ENCODE data around the gene CLMP.
A peak's percentile ranks its signal among the peaks of the same experiment; 100 is the strongest.
"Not testable (repeated sequence)": the region's sequence is repeated elsewhere in the genome, so short reads cannot be mapped to it uniquely, and the experiment has no call there.

Gene CLMP

DNA sequence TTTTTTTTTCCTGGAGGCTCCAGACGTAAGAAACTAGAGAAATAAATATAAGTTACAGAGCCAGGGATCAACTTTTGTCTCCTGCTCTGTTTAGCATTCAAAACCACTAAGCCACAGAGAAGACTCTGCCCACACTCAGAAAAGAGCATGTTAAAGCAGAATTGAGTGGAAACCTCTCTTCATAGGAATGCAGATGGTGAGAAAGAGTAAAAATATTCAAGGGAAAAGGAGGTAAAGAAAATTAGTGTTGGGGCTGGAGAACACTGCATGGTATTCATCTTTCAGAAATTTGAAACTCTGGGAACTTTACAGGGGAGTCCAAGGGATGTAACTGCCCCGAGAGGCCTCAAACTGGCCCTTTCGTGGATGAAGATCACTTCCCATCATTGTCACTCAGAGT is 65.1 kb downstream of the CLMP start:
- DNase-seq = no peak

DNA sequence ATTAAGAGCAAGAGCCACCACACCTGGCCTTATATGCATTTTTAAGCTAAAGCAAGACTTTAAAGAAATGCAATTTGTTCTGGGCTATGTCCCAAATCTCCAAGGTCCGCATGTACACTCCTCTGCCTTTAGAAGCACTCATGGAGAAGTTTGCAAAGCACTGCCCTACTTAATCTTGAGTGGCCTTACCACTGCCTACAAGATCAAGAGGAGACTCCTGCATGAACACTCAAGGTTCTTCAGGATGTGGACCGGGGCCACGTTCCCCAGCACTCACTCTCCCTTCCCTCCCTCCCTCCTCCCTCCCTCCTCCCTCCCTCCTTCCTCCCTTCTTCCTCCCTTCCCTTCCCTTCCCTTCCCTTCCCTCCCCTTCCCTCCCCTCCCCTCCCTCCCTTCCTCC is 69.9 kb downstream of the CLMP start:
- DNase-seq = no peak

DNA sequence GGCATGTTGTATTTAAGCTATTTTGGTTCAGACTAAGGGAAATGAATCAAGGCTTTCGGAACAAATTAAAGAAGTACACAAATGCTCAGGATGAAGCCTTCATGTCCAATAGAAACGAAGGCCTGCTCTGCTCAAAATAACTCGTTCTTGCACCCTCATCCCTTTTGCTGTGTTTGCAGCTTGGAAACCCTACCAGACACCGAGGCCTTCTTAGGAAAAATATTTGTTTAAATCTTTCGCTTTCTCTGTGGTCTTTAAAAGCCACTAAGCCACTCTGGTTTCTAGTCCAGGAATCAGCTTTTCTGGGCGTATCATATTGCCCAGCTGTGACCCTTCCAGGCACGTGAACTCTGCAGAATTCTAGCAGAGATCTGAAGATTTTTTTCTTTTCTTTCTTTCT is 72.2 kb downstream of the CLMP start:
- DNase-seq = no peak

DNA sequence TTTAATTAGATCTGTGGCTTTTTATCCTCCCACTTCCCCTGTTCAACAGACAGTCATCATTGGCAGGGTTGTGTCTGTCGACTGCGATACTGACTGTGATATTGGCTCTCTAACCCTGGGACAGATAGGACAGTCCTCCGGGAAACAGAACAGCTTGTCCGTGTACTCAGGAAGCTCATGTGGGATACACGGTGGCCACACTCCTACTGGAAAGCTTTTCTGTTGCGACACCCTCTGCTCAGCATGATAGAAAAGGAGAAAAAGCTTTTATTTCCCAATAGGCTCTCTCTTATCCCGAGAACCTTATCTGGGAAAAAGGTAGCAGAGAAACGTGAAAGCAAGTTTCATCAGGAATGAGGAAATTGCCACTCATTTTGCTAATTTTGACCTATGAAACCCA is 72.7 kb downstream of the CLMP start:
- no peak for DNase-seq

DNA sequence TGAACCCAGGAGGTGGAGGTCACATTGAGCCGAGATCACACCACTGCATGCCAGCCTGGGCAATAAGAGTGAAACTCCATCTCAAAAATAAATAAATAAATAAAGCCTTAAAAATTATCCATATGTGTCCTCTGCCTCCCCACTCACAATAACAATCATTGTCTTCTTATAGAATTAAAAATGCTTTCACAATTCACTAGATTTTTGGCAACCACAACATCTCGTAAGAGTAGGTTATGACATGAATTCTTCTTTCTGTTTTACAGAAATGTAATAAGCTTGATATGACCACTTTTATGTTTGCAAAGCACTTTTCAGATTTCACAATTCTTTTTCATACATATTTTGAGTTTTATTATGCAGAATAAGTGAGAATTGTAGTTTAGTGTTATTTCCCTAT is 78.6 kb downstream of the CLMP start:
- no peak for DNase-seq

DNA sequence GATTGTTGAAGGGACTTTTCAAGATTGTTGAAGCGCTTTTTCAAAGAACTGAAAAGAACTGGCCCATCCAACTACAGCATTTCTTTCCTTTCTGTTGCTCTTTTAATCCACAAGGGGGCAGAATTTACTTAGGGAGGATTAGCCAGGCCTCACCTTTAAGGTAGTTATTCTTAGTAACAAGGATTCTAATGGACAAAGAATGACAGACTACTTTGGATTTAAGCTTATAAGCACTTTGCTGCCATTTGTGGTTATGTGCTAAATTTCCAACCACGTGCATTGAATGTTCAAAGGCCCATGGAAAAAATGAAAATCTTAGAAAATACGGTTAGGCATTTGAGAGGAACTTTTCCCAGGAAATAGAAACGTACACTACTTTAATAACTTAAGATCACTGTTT is 83.6 kb downstream of the CLMP start:
- DNase-seq = peak in 2 of 5 experiments; percentile 6 to 55

DNA sequence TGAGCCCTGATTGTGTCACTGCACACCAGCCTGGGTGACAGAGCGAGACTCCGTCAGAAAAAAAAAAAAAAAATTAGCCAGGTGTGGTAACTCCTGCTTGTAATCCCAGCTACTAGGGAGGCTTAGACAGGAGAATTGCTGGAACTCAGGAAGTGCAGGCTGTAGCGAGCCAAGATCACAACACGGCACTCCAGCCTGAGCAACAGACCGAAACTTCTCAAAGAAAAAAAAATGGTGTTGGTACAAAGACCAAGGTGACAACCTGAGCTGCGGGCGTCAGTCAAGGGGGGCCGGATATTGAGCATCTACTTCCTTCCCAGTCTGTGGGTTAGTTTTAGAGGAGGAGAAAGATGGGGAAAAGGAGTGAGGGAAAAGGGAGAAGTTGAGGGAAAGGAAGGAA is 84.7 kb downstream of the CLMP start:
- DNase-seq = peak in 1 of 5 experiments; percentile 5

DNA sequence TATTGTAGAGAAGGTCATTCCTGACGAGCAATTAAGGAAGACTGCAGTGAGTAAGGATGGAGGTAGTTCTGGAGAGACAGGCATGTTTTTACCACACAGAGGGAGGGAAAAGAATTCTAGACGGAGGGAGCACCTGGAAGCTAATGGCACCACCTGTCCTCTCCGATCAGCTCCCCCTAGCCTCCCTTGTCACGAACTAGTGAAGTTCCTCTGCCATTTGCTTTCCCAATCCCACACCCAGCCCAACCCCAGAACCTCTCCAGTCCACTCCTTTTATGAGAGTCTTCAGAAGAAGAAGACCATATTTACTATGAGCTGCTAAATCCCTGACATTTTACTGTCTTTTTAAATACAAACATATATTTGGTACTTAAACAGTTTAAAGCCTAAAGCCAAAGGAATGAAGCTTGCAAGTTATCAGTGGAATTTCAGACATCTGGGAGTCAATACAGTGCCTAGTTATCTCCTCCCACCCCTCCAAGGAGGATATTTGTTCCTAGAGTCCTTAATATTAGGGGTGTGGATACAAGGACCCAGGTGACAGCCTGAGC is 87.0 kb downstream of the CLMP start:
- DNase-seq = no peak

DNA sequence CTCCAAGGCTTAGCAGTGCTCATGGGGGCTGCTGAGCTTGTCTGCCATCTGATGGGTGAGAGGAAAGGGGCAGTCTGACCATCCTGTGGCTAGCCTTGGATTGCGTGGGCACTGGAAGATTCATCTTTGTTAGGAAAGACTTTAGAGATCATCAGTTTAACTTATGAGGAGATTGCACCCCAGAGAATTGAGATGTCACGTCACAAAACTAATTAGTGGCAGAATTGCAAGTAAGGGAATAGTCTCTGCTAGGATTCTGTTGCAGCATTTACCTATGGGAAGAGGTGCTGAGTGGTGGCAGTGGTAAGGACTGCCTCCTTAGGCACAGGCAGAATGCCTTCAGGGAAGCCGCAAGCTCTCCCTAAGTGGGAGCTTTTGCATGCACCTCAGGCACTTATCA is 90.4 kb downstream of the CLMP start:
- no peak for DNase-seq

DNA sequence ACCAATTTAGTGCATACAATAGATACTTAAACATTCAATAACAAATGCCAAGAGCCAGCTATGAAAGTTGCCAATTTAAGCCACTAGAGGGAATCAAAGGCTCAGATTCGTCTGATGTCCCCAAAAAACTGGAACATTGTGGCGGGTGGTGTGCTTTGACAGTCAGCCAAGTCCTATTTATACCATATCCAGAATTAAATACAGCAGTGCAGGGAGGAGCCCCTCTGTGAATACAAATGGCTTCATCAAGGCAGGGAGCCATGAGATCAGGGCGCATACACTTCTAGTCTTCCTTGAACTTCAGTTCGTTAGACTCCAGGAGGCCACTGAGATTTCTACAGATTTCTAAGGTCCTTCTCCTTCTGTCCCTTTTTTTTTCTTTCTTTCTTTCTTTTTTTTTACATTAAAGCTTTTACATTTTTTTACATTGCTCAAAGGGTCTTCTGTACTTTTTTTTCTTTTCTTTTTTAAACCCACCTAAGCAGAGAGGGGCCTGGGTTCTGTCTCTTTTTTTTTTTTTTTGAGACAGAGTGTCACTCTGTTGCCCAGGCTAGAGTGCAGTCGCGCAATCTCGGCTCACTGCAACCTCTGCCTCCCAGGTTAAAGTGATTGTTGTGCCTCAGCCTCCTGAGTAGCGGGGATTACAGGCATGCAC is 91.6 kb downstream of the CLMP start:
- DNase-seq = peak in 2 of 5 experiments; percentile 6 to 72

DNA sequence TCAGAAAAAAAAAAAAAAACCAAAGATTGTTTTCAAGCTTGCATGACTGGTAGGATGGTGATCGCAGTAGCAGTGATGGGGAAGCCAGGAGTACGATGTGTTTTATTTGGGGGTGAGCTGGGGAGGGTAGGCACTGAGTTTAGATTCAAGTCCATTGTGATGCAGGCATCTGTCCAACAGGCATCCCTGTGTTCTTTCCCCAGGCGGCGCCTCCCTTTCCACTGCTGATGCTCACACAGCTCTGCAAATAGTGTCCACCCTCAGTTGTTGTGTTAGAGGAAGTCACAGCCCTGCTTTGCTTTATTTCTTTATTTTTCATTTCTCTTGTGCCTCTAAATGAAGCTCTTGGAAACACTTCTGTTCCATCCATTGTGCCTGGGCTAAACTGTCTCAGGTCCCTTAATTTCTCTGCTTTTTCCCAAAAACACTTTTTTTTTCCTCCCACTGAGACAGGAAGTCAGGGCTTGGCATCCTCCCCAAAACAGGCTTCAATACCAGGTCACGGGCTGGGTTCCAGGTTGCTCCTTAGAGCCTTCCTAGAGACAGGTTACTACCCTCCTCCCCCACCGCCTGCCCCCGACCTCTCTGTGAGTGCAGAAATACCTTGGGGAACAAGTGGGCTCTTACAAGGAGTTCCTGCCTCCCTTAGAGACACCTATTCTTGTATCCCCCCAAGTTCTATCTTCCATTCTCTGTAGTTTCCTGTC is 94.5 kb downstream of the CLMP start:
- no peak for DNase-seq

DNA sequence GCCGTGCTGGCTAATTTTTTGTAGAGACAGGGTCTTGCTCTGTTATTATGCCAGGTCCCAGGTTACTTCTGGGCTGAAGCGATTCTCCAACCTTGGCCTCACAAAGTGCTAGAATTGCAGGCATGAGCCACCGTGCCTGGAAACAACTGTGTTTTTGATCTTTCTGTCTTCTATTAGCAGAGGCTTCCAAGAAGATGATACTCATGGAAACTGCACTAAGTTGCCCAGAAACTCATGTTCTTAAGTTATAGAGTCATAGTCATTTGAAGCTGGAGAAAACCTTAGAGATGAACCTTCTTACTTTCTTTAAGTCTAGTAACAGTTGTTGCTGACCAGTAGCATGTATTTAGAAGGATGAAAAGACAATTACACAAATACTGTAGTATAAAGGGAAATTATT is 96.1 kb downstream of the CLMP start:
- no peak for DNase-seq

DNA sequence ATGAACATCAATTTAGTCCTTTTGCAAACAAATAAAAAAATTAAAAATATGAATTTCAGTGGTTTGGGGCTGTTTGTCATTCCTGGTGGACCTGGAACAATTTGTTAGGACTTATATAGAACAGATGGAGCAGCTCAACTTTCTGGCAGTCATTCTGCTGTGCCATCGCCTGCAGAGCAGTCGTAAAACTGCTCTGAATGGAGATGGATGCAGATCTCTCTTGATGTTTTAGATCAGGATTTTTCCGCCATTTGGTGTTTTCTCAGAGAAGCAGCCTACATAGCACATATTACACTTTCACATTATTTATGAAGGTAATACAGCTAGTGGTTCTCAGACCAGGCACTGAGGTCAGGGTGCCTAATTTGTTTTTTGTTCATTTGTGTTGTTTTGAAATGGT is 101.3 kb downstream of the CLMP start:
- DNase-seq = no peak

DNA sequence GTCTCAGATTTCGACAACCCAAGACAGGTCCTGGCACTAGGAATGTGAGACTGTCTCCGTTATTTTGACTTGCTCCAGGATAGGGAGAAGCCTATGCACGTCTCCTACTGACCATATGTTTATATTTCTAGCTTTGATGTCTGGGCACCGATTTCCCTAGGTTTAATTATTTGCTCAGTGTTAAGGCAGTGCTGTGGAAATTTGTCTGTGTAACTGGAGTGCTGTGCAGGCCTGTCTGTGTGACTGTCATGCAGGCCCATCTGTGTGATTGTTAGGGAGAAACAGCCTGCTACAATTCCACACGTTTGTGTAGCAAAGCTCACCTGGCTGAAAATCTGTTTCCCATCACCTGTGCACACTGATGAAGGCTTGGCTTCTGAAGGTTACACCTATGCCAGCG is 103.5 kb downstream of the CLMP start:
- DNase-seq = no peak

DNA sequence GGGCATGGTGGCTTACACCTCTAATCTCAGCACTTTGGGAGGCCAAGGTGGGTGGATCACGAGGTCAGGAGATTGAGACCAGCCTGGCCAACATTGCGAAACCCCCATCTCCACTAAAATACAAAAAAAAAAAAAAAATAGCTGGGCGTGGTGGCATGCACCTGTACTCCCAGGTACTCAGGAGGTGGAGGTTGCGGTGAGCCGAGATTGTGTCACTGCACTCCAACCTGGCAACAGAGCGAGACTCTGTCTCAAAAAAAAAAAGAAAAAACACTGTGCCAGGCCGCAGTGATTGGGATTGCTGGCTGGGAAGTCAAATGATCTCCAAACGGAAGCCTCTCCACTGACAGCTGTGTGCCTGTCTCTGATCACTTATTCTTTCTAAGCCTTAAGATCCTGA is 104.9 kb downstream of the CLMP start:
- not testable (repeated sequence) for DNase-seq

DNA sequence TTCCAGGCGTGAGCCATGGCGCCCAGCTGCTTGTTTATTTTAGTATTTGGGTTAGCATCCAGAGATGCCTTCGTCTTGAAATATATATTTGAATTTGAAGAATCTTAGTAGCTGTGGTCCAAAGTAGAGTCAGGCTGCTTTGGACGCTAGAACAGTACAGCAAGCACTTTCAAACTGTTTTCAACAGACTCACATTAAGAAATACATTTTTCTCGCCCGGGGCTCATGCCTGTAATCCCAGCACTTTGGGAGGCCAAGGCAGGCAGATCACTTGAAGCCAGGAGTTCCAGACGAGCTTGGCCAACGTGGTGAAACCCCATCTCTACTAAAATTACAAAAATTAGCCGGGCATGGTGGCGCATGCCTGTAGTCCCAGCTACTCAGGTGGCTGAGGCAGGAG is 106.2 kb downstream of the CLMP start:
- not testable (repeated sequence) for DNase-seq

DNA sequence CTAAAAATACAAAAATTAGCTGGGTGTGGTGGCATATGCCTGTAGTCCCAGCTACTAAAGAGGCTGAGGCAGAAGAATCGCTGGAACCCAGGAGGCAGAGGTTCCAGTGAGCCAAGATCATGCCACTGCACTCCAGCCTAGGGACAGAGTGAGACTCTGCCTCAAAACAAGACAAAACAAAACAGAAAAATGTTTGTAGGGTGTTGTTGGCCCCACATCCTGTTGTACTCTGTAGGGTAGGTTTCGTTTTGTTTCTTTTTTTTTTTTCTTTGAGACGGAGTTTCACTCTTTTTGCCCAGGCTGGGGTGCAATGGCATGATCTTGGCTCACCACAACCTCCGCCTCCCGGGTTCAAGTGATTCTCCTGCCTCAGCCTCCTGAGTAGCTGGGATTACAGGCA is 107.4 kb downstream of the CLMP start:
- peak in 2 of 5 experiments; percentile 38 to 92 for DNase-seq

DNA sequence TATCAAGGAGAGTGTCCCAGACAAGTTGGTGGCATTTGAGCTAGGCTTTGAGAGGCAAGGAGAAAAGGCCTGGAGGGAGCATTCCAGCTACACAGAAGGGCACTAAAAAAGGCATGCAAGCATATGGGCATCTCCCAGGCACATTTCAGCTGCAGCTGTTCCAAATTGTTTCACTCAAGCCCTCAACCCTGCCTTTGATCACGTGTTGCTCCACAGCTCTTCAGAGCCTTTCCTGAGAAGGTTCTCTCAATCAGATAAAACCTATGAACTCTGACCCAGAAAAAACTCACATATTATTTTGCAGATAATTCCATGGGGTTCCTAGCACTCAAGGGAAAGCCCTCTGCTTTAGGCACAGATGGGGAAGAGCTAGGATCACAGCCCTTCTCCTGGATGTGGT is 108.7 kb downstream of the CLMP start:
- peak in 1 of 5 experiments; percentile 84 for DNase-seq

DNA sequence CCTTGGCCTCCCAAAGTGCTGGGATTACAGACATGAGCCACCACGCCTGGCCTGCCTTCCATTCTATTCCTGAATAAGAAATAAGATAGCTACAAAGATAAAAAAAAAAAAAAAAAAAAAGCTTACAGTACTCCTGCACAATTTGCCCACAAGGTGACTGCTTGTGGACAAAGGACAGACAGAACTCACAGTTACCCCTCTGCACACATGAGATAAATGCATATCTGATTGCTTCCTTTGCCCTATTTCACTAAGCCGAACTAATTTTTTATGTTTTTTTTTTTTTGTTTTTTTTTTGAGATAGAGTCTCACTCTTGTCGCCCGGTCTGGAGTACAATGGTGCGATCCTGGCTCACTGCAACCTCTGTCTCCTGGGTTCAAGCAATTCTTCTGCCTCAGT is 109.6 kb downstream of the CLMP start:
- DNase-seq = peak in 1 of 5 experiments; percentile 20

DNA sequence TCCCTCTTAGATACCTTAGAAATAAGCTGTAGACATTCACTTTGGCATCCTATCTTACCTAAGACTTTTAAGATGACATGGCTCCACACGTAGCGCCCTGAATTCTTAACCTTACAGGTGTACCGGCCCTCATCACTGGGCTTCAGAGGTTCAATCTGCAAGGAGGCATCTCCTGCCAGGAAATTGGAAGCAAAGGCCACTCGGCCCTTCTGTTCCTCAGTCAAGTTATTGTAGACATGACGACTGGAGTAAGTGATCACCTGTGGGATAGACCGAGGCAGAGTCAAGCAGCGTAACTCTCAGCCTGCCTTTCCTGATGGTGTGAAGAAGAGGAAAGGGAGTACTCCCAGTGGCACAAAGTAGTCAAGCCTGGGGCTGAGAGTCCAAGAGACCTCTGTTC is 110.6 kb downstream of the CLMP start:
- DNase-seq = no peak

DNA sequence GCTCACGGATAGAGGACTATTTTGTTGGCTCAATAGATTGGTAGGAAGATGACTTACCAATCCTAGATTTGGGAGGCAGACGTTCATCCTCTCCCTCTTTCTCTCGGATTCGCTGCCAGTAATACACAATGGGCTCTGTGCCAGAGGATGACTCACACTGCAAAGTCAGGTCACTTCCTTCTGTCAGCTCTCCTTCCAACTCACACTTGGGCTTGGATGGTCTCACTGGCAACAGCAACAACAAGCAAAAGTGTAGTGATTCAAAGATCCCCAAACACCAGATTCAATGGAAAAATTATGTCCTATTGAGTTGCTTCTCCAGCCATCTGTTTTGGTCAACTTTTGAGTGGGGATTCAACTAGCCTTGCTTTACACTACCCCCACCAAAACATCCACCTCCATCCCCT is 111.4 kb downstream of the CLMP start:
- peak in 4 of 5 experiments; percentile 30 to 85 (median 46) for DNase-seq

DNA sequence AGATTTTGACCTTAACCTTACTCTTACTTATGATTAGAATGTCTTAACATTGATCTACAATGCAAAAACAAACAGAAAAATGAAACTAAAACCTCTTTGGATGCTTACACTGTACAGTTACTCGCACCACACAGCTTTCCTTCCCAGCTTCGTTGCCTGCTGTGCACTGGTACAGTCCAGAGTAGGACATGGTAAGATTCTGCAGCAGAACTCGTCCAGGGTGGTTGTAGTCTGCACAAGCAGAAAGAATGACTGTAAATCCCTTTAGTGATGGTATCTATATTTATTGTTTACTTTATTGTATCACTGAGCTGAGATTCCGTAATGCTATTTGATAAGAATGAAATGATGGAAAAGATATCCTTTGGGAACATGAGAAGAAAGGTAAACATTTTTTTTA is 112.1 kb downstream of the CLMP start:
- peak in 1 of 5 experiments; percentile 63 for DNase-seq

DNA sequence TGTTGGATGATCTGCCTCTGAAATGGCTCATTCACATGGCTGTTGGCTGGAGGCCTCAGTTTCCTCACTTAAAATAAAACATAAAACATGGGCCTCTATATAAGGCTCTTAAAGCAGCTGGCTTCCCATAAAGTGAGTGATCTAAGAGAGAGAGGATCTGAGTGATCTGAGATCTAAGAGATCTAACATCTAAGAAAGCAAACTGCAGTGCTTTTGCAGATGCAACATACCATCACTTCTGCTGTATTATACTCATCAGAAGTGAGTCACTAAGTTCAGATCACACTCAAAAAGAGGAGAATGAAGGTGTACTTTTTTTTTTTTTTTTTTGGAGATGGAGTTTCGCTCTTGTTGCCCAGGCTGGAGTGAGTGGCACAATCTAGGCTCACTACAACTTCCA is 115.0 kb downstream of the CLMP start:
- DNase-seq = peak in 1 of 5 experiments; percentile 62

DNA sequence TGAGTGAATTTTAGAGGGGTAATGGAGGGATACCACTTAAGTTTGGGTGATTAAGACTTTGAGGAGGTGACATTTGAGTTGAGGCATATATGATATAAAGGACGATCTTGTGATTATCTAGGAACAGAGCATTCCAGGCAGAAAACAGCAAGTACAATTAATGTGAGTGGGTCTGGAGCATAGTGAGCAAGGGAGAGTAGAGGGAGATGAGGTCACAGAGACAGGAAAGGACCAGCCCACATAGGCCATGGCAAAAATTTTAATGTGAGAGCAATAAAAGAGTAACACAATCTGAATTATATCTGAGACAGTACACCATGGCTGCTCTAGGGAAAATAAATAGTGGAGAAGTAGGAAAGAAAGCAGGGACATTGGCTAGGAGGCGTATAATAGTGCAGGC is 118.6 kb downstream of the CLMP start:
- DNase-seq = no peak
